ENCODE results near the gene CDH26. TPM values are rescaled to one million over a fixed set of nuclear protein-coding genes. Genes with fewer than 3 reads are reported as not detected.

CDH26 gene
- total RNA-seq, 1 experiment from 2014 or later = not detected

GRCh38 chr20:60057123-60057865 is 99.1 kb downstream of the CDH26 start:
- no peak overlapping the region for H3K4me3 ChIP-seq
- peaks cover 2% of the 10 kb centered on the region for H3K27me3 ChIP-seq
- no peaks in the 10 kb centered on the region for H3K9me3 ChIP-seq
- DNase-seq = peak; percentile 34
- no peaks in the 10 kb centered on the region for H3K36me3 ChIP-seq

- Histone ChIP-seq H3K27me3 (no peaks in the 10 kb centered on the region; the same call in none of the 2 replicates), H3K4me3 (no peak overlapping the region), H3K36me3 (no peaks in the 10 kb centered on the region), H3K9me3 (no peaks in the 10 kb centered on the region)
- DNase-seq = no peak
These were observed 99.9 kb downstream of the CDH26 start for GRCh38 chr20:60057866-60058807.

- Histone ChIP-seq H3K4me3 (no peak overlapping the region), H3K36me3 (no peaks in the 10 kb centered on the region), H3K27me3 (no peaks in the 10 kb centered on the region; the same call in 1 of the 2 replicates), H3K9me3 (no peaks in the 10 kb centered on the region)
- no peak for DNase-seq
These were observed 100.7 kb downstream of the CDH26 start for GRCh38 chr20:60058879-60059278.

GRCh38 chr20:60060006-60060557 is 101.9 kb downstream of the CDH26 start:
- no peaks in the 10 kb centered on the region; the same call in 1 of the 2 replicates for H3K27me3 ChIP-seq
- no peak overlapping the region for H3K4me3 ChIP-seq
- no peaks in the 10 kb centered on the region for H3K36me3 ChIP-seq
- no peaks in the 10 kb centered on the region for H3K9me3 ChIP-seq
- DNase-seq = no peak

GRCh38 chr20:60060593-60060992 is 102.4 kb downstream of the CDH26 start:
- H3K27me3 ChIP-seq = no peaks in the 10 kb centered on the region; the same call in 1 of the 2 replicates
- DNase-seq = no peak
- no peaks in the 10 kb centered on the region for H3K9me3 ChIP-seq

GRCh38 chr20:60062431-60063047 is 104.3 kb downstream of the CDH26 start:
- H3K27me3 ChIP-seq = no peaks in the 10 kb centered on the region; the same call in 1 of the 2 replicates
- H3K36me3 ChIP-seq = no peaks in the 10 kb centered on the region
- H3K9me3 ChIP-seq = no peaks in the 10 kb centered on the region
- peak; percentile 38 for DNase-seq
- H3K4me3 ChIP-seq = no peak overlapping the region

More at GRCh38 chr20:60060593-60060992, 102.4 kb downstream of the CDH26 start:
- Histone ChIP-seq H3K4me3 (no peak overlapping the region), H3K36me3 (no peaks in the 10 kb centered on the region)

GRCh38 chr20:60063048-60063451 is 104.8 kb downstream of the CDH26 start:
- no peak overlapping the region for H3K4me3 ChIP-seq
- no peaks in the 10 kb centered on the region; the same call in 1 of the 2 replicates for H3K27me3 ChIP-seq
- H3K9me3 ChIP-seq = no peaks in the 10 kb centered on the region
- peak; percentile 59 for DNase-seq
- no peaks in the 10 kb centered on the region for H3K36me3 ChIP-seq

- DNase-seq = no peak
- Histone ChIP-seq H3K9me3 (no peaks in the 10 kb centered on the region), H3K36me3 (no peaks in the 10 kb centered on the region), H3K4me3 (no peak overlapping the region), H3K27me3 (no peaks in the 10 kb centered on the region; the same call in 1 of the 2 replicates)
These were observed 105.6 kb downstream of the CDH26 start for GRCh38 chr20:60063739-60064380.

Other genes starting within 250 kb of the CDH26 start
- 0.16 and 1.2 TPM in 2 replicates for gene SYCP2, start 24.8 kb upstream of the CDH26 start, total RNA-seq (2014; rRNA removed; shearing (Covaris generic); ENCODE audit: low replicate concordance)
- gene PPP1R3D, start 18.1 kb upstream of the CDH26 start, total RNA-seq (2014; rRNA removed; shearing (Covaris generic); ENCODE audit: low replicate concordance) = 8.8 and 11.4 TPM in 2 replicates
- gene FAM217B, start 18.0 kb upstream of the CDH26 start, total RNA-seq (2014; rRNA removed; shearing (Covaris generic); ENCODE audit: low replicate concordance) = 2.5 and 4.1 TPM in 2 replicates

Data from MG63 (cell line).